SK-N-SH treated with all-trans-retinoic acid at 6 μM for 48 hours (cell line): Measurements from ENCODE around the gene RBM47.

Source experiments
- ARNTL ChIP-seq: fragments of 450-650 bp; formaldehyde crosslinking; IDR thresholded peaks from 2 replicates; pipeline ENCODE4 v1.5.0; 2020; ENCODE audit warnings: low read depth, mild to moderate bottlenecking, moderate library complexity, borderline replicate concordance
- BACH2 ChIP-seq: fragments of 250-450 bp; sonication (Bioruptor Pico); IDR thresholded peaks from 2 replicates; pipeline ENCODE4 v1.9.0; 2021; ENCODE audit warnings: mild to moderate bottlenecking, borderline replicate concordance
- CSDC2 ChIP-seq: fragments of 250-450 bp; sonication (Bioruptor Pico); IDR thresholded peaks from 2 replicates; pipeline ENCODE4 v1.5.0; 2020; ENCODE audit warnings: mild to moderate bottlenecking, moderate library complexity
- ISL1 ChIP-seq: fragments of 250-450 bp; sonication (Bioruptor Pico); IDR thresholded peaks from 2 replicates; pipeline ENCODE4 v2.1.2; 2022; ENCODE audit warnings: mild to moderate bottlenecking, moderate library complexity
- PATZ1 ChIP-seq: fragments of 250-450 bp; sonication (Bioruptor Pico); IDR thresholded peaks from 2 replicates; pipeline ENCODE4 v1.8.0; 2020; ENCODE audit warnings: mild to moderate bottlenecking, moderate library complexity, borderline replicate concordance
- POU6F1 ChIP-seq: fragments of 250-450 bp; sonication (Bioruptor Pico); IDR thresholded peaks from 2 replicates; pipeline ENCODE4 v1.8.0; 2021; ENCODE audit warnings: low read depth, mild to moderate bottlenecking, moderate library complexity, borderline replicate concordance
- RARB ChIP-seq: fragments of 250-450 bp; sonication (Bioruptor Pico); IDR thresholded peaks from 2 replicates; pipeline ENCODE4 v1.8.0; 2021; ENCODE audit warnings: mild to moderate bottlenecking, moderate library complexity
- ZFP3 ChIP-seq: fragments of 250-450 bp; sonication (Bioruptor Pico); IDR thresholded peaks from 2 replicates; pipeline ENCODE4 v1.5.0; 2020; ENCODE audit warnings: mild to moderate bottlenecking, moderate library complexity
- ZNF70 ChIP-seq: fragments of 450-650 bp; formaldehyde crosslinking; IDR thresholded peaks from 2 replicates; pipeline ENCODE4 v1.5.0; 2020; ENCODE audit warnings: mild to moderate bottlenecking, moderate library complexity
- ZNF8 ChIP-seq: fragments of 450-650 bp; formaldehyde crosslinking; IDR thresholded peaks from 2 replicates; pipeline ENCODE4 v1.5.0; 2020; ENCODE audit warnings: mild to moderate bottlenecking, moderate library complexity

GRCh38 chr4:40441430-40441829 lies 188.2 kb downstream of the RBM47 start:
- no peak for TF ChIP-seq ISL1 (CRISPR knock-in tag)
- TF ChIP-seq CSDC2 (CRISPR knock-in tag) = no peak
- no peak for TF ChIP-seq RARB (CRISPR knock-in tag)
- no peak for TF ChIP-seq ZNF8 (CRISPR knock-in tag)
- TF ChIP-seq ARNTL (CRISPR knock-in tag) = no peak
- no peak for TF ChIP-seq ZNF70 (CRISPR knock-in tag)
- TF ChIP-seq PATZ1 = no peak
- no peak for TF ChIP-seq BACH2 (CRISPR knock-in tag)
- TF ChIP-seq POU6F1 (CRISPR knock-in tag) = no peak
- no peak for TF ChIP-seq ZFP3
